GM13977 (cell line): ENCODE data around the gene PRKCE.
A peak's percentile ranks its signal among the peaks of the same experiment; 100 is the strongest.
"Not testable (repeated sequence)": the region's sequence is repeated elsewhere in the genome, so short reads cannot be mapped to it uniquely, and the experiment has no call there.

Experiments used
- DNase-seq: peaks from one replicate; pipeline ENCODE4 v3.0.0; 2012; ENCODE audit warnings: low spot score
- in situ Hi-C: fragments of 300-500 bp; cut with MboI; formaldehyde crosslinking; loops from one replicate; pipeline ENCODE4 v1.12.0; 2022; ENCODE audit warnings: low sequenced_read_pairs, low pct_unique_long_range_greater_than_20kb, mixed read lengths, inconsistent platforms; ENCODE audit not compliant: unreplicated experiment
- TF ChIP-seq, protein P1 (sequence below): IDR thresholded peaks from 2 replicates; pipeline ENCODE4 v1.5.1; 2012; ENCODE audit warnings: mild to moderate bottlenecking, control low read depth; ENCODE audit not compliant: insufficient read depth; ENCODE audit errors: extremely low read depth, missing control alignments

Gene PRKCE

DNA sequence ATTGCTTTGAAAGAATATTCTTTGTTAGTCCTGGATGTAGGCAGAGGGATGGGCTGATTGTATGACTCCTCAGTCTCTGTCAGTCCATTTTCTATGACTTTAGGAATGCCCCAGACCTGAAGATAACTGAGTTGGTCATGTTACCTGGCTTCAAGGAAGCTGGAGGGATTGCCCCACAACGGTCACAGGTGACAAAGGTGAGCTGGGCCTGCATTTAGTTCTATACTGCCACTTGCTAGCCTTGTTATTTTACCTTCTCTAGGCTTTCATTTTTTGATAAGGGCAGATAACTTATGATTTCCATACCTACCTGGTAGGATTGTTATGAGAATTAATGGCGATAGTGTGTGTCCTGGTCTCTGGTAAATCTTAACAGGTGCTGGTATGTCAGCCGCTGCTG is 260.1 kb downstream of the PRKCE start:
- TF ChIP-seq, protein P1, sequence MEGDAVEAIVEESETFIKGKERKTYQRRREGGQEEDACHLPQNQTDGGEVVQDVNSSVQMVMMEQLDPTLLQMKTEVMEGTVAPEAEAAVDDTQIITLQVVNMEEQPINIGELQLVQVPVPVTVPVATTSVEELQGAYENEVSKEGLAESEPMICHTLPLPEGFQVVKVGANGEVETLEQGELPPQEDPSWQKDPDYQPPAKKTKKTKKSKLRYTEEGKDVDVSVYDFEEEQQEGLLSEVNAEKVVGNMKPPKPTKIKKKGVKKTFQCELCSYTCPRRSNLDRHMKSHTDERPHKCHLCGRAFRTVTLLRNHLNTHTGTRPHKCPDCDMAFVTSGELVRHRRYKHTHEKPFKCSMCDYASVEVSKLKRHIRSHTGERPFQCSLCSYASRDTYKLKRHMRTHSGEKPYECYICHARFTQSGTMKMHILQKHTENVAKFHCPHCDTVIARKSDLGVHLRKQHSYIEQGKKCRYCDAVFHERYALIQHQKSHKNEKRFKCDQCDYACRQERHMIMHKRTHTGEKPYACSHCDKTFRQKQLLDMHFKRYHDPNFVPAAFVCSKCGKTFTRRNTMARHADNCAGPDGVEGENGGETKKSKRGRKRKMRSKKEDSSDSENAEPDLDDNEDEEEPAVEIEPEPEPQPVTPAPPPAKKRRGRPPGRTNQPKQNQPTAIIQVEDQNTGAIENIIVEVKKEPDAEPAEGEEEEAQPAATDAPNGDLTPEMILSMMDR, result no peak
- in situ Hi-C loops, result no loop called here
- no peak for DNase-seq

GRCh38 chr2:45912109-45912508 is 260.6 kb downstream of the PRKCE start:
- TF ChIP-seq, protein P1, result no peak
- no peak for DNase-seq
- in situ Hi-C loops, result no loop called here

GRCh38 chr2:45913539-45913938 is 262.1 kb downstream of the PRKCE start:
- TF ChIP-seq, protein P1, result no peak
- DNase-seq, result no peak
- in situ Hi-C loops, result no loop called here

DNA sequence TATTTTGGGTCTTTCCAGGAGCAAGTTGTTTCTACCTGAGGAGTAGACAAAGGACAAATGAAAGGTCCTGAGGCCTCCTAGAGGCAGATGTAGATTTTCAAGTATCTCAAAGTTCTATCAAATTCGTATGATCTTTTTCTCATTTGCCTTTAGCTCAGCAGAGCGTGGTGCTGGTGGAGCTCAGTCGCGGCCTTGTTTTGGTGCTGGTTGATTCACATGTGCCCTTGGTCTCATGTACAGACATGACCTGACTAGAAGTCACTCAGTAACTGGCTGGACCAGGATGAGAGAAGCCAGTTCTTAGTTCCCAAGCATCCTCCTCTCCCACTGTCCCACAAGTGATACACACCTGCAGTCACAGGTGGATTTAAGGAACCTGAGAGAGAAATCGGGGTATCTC is 264.0 kb downstream of the PRKCE start:
- TF ChIP-seq, protein P1, result no peak
- DNase-seq, result no peak
- in situ Hi-C loops, result no loop called here

GRCh38 chr2:45917561-45918176 is 266.2 kb downstream of the PRKCE start:
- DNase-seq, in situ Hi-C loops: not testable (repeated sequence)

DNA sequence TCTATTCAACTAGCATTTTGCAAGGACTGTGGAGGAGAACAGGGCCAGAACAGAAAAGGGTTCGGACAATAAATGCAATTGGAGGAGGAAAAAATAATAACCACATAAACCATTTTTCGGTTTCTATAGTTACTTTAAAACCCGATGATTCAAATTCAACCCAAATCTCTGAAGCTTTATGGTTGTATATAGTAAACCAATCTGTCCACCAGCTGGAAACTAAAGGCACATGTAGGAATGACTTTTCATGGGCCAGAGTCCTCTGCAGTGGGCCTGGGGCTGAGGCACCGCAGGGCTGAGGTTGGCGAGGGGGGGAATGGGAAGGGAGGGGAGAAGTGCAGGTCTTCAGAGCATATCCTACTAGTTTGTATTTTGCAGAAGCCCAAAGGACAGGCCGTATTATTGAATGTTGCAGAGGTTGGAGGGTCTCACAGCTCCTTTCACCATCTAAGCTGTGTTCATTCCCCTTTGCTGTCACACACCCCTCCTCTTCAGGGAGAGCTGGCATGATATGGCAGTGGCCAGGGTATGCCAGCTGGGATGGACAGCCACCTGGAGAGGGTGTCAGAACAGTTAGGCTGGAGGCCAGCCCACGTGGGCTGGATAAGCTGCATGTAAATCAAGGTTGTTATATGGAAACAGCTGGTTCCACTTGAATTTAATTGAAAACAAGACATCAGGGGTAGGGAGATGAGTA is 267.1 kb downstream of the PRKCE start:
- TF ChIP-seq, protein P1, result no peak
- DNase-seq, result no peak
- in situ Hi-C loops, result no loop called here

GRCh38 chr2:45919160-45919650 is 267.7 kb downstream of the PRKCE start:
- peak; percentile 38 for DNase-seq
- TF ChIP-seq, protein P1, result no peak
- in situ Hi-C loops, result no loop called here
